Erythroblast (primary cell): ENCODE data around the gene ARHGAP6.

Experiments
- GATA1 ChIP-seq: IDR thresholded peaks from 2 replicates; pipeline ENCODE4 v1.6.1; 2011; ENCODE audit warnings: low read depth, mild to moderate bottlenecking, control low read depth, low read length, moderate library complexity
- POLR2A ChIP-seq: IDR thresholded peaks from 2 replicates; pipeline ENCODE4 v1.6.1; 2011; ENCODE audit warnings: mild to moderate bottlenecking, low read length

GRCh38 chrX:11395859-11396258, 269.9 kb downstream of the ARHGAP6 start:
- TF ChIP-seq POLR2A (no peak), GATA1 (no peak)
